ENCODE data around the gene KIF12.

The KIF12 gene

DNA sequence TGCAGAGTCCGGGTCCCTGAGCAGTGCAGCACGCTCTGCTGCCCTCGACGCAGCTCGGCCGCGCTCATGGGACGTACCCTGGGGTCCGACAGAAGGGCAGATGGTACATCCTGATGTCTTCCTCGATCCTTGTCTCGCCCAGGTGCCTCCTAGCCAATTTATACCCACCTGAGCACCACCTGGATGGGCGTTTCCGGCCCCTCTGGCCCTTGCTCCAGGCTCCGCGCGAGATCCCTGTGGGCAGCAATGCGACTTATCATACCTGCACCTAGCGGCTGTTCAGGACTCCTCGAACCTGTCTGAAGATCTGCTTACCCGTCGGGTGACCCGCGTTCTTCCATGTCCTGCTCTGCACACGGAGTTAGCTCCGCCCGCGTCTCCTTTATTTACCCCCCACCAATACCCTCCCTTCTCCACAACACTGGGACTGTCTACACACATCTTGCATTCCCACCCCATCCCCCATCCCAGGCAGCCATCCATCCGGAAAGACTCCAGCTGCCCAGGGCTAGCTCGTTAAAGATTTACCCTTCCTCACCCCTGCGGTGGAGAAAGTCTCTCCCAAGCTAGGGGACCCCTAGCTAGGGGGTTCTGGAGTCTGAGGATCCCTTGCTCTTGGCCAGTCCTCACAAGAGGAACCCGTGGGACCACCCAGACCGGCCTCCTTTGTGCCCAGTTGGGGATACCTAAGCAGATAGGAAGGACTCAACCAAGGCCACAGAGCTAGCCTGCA is at the start of gene KIF12:
Gene KIF12 (minus strand): TSS at position 357 of the 733 bp plus-strand sequence. CDS start 16 bp downstream, at position 341.
- TF ChIP-seq, protein P1, sequence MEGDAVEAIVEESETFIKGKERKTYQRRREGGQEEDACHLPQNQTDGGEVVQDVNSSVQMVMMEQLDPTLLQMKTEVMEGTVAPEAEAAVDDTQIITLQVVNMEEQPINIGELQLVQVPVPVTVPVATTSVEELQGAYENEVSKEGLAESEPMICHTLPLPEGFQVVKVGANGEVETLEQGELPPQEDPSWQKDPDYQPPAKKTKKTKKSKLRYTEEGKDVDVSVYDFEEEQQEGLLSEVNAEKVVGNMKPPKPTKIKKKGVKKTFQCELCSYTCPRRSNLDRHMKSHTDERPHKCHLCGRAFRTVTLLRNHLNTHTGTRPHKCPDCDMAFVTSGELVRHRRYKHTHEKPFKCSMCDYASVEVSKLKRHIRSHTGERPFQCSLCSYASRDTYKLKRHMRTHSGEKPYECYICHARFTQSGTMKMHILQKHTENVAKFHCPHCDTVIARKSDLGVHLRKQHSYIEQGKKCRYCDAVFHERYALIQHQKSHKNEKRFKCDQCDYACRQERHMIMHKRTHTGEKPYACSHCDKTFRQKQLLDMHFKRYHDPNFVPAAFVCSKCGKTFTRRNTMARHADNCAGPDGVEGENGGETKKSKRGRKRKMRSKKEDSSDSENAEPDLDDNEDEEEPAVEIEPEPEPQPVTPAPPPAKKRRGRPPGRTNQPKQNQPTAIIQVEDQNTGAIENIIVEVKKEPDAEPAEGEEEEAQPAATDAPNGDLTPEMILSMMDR (IDR thresholded peaks at IDR 0.05), result no peak

DNA sequence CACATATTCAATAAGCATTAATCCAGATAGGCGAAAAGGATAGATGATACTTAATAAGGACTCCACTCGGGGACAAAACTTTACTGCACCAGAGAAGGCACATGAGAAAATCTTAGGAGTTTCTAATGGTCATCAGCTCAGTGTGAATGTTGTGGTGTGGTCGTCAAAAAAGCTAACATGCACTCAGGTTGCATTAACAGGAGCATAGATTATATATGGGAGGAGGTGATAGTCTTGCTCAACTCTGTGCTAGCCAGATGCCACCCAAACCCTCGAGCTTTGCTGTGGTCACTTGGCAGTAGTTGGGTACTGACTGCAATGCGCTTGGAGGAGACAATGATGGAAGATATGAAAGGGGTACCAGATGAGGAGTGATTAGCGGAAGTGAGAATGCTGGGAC is 47.6 kb upstream of the KIF12 start:
- TF ChIP-seq, protein P1 (IDR thresholded peaks at IDR 0.05), result no peak

DNA sequence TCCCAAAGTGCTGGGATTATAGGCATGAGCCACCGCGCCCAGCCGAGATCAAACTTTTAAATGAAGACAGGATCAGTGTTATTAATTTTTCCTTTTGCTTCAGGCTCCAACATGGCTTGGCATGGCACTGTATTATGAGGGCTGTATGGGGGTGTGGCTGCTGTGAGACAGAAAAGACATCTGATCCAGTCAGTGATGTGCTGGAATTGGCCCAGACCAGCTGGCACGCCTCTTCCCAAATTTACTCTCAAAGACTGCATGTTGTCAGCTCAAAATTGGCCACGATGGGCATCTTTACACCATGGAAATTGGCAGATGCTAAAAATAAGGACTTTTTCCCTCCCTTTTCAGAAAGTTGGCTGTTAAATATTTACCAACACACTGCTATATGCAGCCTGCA is 44.1 kb upstream of the KIF12 start:
- TF ChIP-seq, protein P1 (IDR thresholded peaks at IDR 0.05), result no peak

DNA sequence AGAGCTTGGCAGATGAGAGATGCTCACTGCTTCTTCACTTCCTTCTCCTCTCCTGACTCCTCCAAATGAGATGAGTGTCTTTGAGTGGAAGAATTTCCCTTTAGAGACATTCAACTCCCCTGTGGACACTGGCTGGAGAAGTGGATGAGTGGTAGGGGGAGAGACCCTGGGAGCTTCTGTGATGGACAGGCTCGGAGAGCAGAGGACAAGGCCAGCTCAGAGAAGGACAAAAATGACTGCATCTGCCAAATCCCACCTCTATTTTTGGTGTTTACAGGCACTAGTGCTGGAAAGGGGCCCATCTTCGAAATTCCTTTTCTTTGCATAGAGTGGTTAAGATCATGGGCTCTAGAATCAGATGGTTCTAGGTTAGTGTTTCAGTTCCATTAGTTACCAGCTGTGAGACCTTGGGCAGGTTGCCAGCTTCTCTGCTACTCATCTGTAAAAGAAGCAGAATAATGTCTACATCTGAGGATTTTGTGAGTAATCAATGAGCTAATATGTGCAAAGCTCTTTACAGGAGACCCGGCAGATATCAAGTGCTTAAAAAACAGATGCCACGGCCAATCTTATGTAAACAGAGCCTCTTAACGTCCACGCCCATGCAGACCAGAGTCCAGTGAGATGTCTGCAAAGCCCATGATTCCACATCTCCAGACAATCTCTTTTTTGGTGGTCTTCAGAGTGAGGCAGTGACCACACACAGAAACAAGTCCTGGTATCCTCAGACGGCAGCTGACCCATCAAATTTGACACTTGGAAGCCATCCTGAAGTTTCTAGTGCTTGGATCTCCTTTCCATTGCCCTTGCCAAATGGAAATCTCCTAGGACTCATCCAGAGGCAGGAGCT is 42.7 kb upstream of the KIF12 start:
- TF ChIP-seq, protein P1 (IDR thresholded peaks at IDR 0.05), result no peak

DNA sequence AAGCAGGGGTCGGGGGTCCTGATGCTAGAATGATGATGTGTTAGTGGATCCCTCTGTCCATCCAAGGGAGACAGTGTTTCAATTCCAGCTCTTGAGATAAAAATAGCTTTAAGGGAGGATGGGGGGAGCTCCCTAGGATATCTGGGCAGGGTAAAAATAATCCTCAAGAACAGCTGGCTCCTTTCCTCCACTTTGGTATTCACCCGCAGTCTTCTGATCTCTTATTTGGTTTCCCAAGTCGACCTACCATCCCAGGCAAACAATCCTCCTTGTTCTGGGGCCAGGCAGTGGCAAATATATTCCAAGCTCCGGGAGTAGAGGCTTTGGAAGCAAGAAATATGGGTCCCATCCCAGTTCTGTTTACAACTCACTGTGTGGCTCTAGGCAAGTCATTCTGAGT is 41.8 kb upstream of the KIF12 start:
- TF ChIP-seq, protein P1 (IDR thresholded peaks at IDR 0.05), result no peak

DNA sequence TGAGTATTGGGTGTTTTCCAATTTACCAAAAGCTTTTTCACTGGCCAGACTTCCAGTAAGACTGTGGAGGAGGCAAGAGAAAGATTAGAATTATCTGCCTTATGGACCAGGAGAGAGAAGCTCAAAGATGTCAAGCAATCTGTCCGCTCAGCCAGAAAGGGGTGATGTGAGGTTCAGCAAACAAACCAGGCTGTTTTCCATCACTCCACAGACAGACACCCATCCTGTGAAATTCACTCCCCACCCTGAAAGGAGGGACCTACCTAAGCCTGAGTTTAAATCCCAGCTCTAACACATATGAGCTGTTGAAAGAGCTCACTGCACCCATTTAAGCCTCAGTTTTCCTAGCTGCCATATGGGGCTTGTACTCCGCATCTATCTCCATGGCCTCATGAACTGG is 41.3 kb upstream of the KIF12 start:
- TF ChIP-seq, protein P1 (IDR thresholded peaks at IDR 0.05), result no peak

DNA sequence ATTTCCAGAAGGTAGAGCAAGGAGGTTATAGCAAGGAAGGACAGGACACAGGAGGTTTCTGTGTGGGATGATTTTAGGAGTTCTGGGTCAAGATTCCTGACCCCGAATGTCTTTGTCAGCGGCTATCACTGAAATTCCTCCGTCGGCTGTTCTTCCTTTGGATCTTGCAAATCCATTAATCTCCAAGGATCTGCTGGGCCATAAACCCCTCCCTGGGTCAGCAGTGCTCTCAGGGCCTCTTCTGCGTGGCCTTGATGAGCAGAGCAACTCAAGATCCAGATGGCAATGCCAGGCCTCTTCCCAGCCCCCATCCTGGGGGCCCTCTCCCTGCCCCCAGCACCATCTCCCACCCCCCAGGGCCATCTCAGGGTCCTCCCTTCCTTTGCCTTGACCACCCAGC is 40.0 kb upstream of the KIF12 start:
- TF ChIP-seq, protein P1 (IDR thresholded peaks at IDR 0.05), result no peak
